Measurements from ENCODE around the gene CCDC77.

CCDC77 gene

GRCh38 chr12:467591-467990, 66.1 kb downstream of the CCDC77 start:
- Histone ChIP-seq H3K27me3 (no peaks in the 10 kb centered on the region), H3K4me3 (no peak overlapping the region), H3K27ac (peak overlapping the region; percentile 86 to 88), H3K9me3 (no peaks in the 10 kb centered on the region), H3K36me3 (no peaks in the 10 kb centered on the region), H3K4me1 (peaks cover 0 to 68% (median 37%) of the 10 kb centered on the region in 4 donors)
- TF ChIP-seq CTCF (IDR thresholded peaks at IDR 0.05): no peak
- intact Hi-C loops (cut with DNase I; ENCODE audit: low total_unique reads): no loop called here
- no peak for DNase-seq

- no peak for DNase-seq
- Histone ChIP-seq H3K27me3 (no peaks in the 10 kb centered on the region), H3K4me3 (no peak overlapping the region), H3K4me1 (peaks cover 0 to 63% (median 31%) of the 10 kb centered on the region in 4 donors), H3K36me3 (no peaks in the 10 kb centered on the region), H3K9me3 (no peaks in the 10 kb centered on the region), H3K27ac (peak overlapping the region; percentile 86 to 88)
- no peak for TF ChIP-seq CTCF (IDR thresholded peaks at IDR 0.05)
- intact Hi-C loops (cut with DNase I; ENCODE audit: low total_unique reads): no loop called here
Measured at GRCh38 chr12:468671-469389, 67.4 kb downstream of the CCDC77 start.

GRCh38 chr12:470133-470532, 68.7 kb downstream of the CCDC77 start:
- Histone ChIP-seq H3K36me3 (no peaks in the 10 kb centered on the region), H3K4me1 (peaks cover 0 to 61% (median 19%) of the 10 kb centered on the region in 4 donors), H3K9me3 (no peaks in the 10 kb centered on the region), H3K4me3 (no peak overlapping the region), H3K27ac (peak overlapping the region in 1 of 2 donors; percentile 86), H3K27me3 (no peaks in the 10 kb centered on the region)
- intact Hi-C loops (cut with DNase I; ENCODE audit: low total_unique reads): no loop called here
- TF ChIP-seq CTCF (IDR thresholded peaks at IDR 0.05): no peak
- no peak for DNase-seq

- Histone ChIP-seq H3K36me3 (no peaks in the 10 kb centered on the region), H3K4me3 (no peak overlapping the region), H3K27me3 (no peaks in the 10 kb centered on the region), H3K9me3 (no peaks in the 10 kb centered on the region), H3K4me1 (peaks cover 0 to 31% (median 12%) of the 10 kb centered on the region in 4 donors), H3K27ac (no peak overlapping the region)
- intact Hi-C loops (cut with DNase I; ENCODE audit: low total_unique reads): no loop called here
- no peak for TF ChIP-seq CTCF (IDR thresholded peaks at IDR 0.05)
- DNase-seq: no peak
Measured at GRCh38 chr12:473198-473597, 71.8 kb downstream of the CCDC77 start.

GRCh38 chr12:473863-474577, 72.6 kb downstream of the CCDC77 start:
- Histone ChIP-seq H3K9me3 (no peaks in the 10 kb centered on the region), H3K27me3 (no peaks in the 10 kb centered on the region), H3K36me3 (no peaks in the 10 kb centered on the region), H3K4me3 (no peak overlapping the region), H3K4me1 (peaks cover 0 to 31% (median 4%) of the 10 kb centered on the region in 4 donors), H3K27ac (no peak overlapping the region)
- no peak for DNase-seq
- intact Hi-C loops (cut with DNase I; ENCODE audit: low total_unique reads): no loop called here
- no peak for TF ChIP-seq CTCF (IDR thresholded peaks at IDR 0.05)
